Pulmonary artery endothelial cell (primary cell): ENCODE data around the gene RAPGEF2. TPM values are rescaled to one million over a fixed set of nuclear protein-coding genes. Genes with fewer than 3 reads are reported as not detected.

Experiments used
- DNase-seq: peaks from one replicate; pipeline ENCODE4 v3.0.0-alpha.2; 2011; ENCODE audit warnings: low read depth, low spot score
- total RNA-seq: library from RNA; depleted of rRNA; stranded (reverse); fragments of >200 nt; gene quantifications from 2 replicates; pipeline ENCODE4 v1.2.3, GENCODE V29; 2014

Gene RAPGEF2
- total RNA-seq, 1 donor from 2014 or later = 58.2 TPM

GRCh38 chr4:159398236-159398638, 295.4 kb downstream of the RAPGEF2 start:
- DNase-seq = peak; percentile 10

GRCh38 chr4:159400558-159401225, 297.8 kb downstream of the RAPGEF2 start:
- no peak for DNase-seq

- no peak for DNase-seq
Observed at GRCh38 chr4:159401226-159401712, 298.4 kb downstream of the RAPGEF2 start.

GRCh38 chr4:159401791-159402380, 299.0 kb downstream of the RAPGEF2 start:
- peak; percentile 69 for DNase-seq
